22Rv1 (cell line): ENCODE measurements around the gene CDK6.

Source experiments
- H3K27ac ChIP-seq: fragments of 450-650 bp; 2 replicates; pipeline ENCODE4 v1.5.1; 2017
- CTCF ChIP-seq: fragments of 450-650 bp; IDR thresholded peaks from 2 replicates; pipeline ENCODE4 v1.5.1; 2017; ENCODE audit warnings: mild to moderate bottlenecking
- ZFX ChIP-seq: fragments of 450-650 bp; IDR thresholded peaks from 2 replicates; pipeline ENCODE4 v1.6.1; 2017; ENCODE audit warnings: antibody characterized with exemption, borderline replicate concordance

CDK6 gene

GRCh38 chr7:92838934-92839333, 2.6 kb upstream of the CDK6 start:
- no peak overlapping the region for H3K27ac ChIP-seq
- TF ChIP-seq ZFX (no peak), CTCF (no peak)

GRCh38 chr7:92837000-92837749, 802 bp upstream of the CDK6 start:
- no peak overlapping the region for H3K27ac ChIP-seq
- no peak for TF ChIP-seq CTCF
- TF ChIP-seq ZFX = no peak

- TF ChIP-seq ZFX = no peak
- no peak for TF ChIP-seq CTCF
- H3K27ac ChIP-seq = no peak overlapping the region
Observed at GRCh38 chr7:92835851-92836488, 403 bp downstream of the CDK6 start.

- no peak overlapping the region for H3K27ac ChIP-seq
- TF ChIP-seq CTCF = no peak
- no peak for TF ChIP-seq ZFX
Observed at GRCh38 chr7:92835261-92835850, 1.0 kb downstream of the CDK6 start.

- no peak overlapping the region for H3K27ac ChIP-seq
- TF ChIP-seq CTCF (no peak), ZFX (no peak)
Observed at GRCh38 chr7:92834507-92835260, 1.7 kb downstream of the CDK6 start.

- peak overlapping the region; percentile 79 for H3K27ac ChIP-seq
Observed at GRCh38 chr7:92833766-92834506, 2.4 kb downstream of the CDK6 start.

More at GRCh38 chr7:92833766-92834506, 2.4 kb downstream of the CDK6 start:
- TF ChIP-seq CTCF = no peak; the same call in 1 of the 2 replicates
- TF ChIP-seq ZFX = no peak
